ENCODE results near the gene CRIP1.

- TF ChIP-seq CTCF (conservative IDR thresholded peaks at IDR 0.05; ENCODE audit: low read length) (no peak), EZH2phosphoT487 (IDR thresholded peaks at IDR 0.05; ENCODE audit: borderline replicate concordance) (no peak)
Measured at GRCh38 chr14:105460116-105460515, 26.6 kb upstream of the CRIP1 start.
